CMK (cell line): ENCODE measurements around the gene MAPRE2.
"Not testable (repeated sequence)": the region's sequence is repeated elsewhere in the genome, so short reads cannot be mapped to it uniquely, and the experiment has no call there.

Experiments
- DNase-seq: peaks from one replicate; pipeline ENCODE4 v3.0.0-alpha.2; 2010; ENCODE audit warnings: low read depth

MAPRE2 gene

DNA sequence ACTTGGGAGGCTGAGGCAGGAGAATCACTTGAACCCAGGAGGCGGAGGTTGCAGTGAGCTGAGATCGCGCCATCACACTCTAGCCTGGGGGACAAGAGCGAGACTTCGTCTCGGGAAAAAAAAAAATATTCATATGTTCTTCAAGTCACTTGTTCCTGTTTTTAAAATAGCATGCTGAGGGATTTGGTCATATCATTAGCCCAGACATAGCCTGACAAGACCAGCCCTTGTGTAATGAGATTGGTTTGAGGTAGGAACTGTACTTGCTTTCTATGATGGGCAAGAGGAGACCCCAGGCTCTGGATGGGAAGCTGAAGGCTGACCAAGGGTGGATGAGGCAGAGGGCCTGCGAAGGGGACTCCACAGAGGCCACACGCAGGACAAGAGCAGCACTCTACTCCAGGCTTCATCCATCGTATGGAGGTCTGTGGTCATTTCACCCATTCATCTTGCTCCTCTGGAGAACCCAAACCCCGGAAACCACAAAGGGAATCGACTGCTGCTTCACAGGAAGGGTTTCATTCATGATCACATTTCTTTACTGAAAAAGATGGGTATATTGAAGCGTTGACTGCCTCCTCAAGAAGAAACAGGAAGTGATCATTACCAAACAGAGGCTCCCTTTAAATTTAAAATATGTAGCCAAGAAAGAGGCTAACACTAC is 112.5 kb downstream of the MAPRE2 start:
- DNase-seq, result peak; percentile 27

DNA sequence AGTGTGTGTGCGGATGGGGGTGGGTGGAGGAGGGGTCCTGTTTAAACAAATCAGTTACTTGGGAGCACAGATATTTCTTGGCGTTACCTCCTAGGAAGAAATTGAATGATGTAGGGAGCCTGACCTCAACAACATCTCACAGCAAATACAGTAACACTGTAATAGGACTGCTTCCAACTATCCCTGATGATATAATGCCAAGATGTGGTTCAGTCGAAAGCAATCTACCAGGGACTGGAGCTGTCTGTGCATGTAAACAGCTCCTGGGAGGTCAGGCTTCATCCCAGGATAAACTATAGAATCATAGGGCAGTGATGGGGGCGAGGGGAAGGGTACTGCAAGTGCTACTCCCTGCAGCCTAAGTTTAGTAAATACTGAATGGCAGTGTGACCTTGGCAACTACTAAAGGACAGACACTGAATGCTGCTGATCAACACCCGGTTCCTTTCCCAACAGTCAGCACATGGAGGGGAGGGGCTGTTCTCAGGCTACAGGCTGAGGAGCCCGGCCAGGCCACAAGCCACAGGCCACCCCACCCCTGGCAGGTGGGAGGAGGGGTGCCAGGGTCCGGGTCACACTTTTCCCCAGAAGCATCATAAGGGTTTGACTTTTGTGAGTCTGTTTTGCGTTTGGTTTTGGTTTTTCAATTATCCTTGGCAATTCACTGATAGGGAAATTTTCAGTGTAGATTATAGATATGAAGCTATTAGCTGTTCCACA is 114.3 kb downstream of the MAPRE2 start:
- no peak for DNase-seq

DNA sequence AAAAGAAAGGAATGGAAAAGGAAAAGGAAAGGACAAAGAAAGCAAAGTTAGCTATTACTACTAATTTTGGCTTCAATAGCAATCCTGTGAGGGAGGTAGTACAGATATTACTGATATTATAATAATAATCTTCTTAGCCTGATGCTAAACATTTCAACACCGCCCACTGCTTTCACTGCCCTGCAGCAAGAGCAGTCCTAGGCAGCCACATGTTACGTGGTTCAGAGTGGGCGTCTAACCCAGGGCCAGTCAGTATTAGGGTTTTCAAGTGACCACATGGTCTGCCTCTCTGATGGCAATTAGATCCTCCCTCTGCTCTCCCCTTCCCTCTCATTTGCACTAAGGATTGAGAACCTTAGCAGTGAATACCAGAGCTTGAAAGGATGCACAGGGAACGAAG is 116.0 kb downstream of the MAPRE2 start:
- DNase-seq, result no peak

DNA sequence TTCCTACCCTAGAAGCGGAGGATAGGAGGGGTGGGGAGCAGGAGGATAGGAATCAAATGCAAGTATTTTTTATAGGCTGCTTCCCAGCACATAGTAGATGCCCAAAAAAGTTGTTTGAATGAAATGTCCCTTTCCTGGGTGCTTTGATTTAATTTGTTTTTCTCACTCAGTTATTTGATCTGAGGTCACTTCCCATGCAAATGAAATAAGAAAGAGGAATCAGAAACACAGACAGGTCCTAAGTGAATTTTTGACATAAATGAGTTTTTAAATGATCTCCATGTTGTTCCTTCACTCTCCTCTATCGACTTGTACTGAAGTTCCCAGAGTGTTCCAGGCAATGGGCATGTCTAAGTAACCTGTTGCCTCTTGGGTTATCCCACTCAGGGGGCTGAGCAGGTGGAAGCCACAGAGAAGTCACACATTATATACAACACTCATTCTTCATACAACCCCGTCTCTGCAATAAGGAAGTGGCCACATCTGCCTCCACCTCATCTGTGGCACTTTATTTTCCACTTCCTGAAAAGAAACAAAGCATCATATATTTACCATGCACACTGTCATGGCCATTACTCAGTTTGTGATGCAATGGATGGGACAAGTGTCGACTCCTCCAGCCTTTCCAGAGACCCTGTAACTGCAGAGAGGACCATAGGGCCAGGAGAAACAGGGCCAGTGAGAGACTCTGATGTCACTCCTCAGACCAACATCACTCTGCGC is 117.7 kb downstream of the MAPRE2 start:
- no peak for DNase-seq

DNA sequence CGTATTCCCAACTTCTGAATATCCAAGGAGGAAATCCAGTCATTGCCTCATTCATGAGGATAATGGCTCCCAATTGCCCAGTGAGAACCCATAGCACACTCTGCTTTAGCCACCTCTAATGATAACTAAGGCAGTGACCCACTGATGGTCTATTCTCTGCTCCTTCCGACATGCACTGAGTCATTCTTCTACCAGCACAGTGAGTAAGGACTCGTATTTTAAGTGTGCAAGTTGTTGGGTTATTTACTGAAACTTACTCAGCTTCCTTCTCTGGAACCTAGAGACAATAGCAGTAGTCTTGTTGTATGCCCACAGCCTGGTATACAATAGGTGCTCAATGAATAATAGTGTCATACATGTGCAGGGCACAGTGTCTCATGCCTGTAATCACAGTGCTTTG is 118.6 kb downstream of the MAPRE2 start:
- DNase-seq, result no peak

DNA sequence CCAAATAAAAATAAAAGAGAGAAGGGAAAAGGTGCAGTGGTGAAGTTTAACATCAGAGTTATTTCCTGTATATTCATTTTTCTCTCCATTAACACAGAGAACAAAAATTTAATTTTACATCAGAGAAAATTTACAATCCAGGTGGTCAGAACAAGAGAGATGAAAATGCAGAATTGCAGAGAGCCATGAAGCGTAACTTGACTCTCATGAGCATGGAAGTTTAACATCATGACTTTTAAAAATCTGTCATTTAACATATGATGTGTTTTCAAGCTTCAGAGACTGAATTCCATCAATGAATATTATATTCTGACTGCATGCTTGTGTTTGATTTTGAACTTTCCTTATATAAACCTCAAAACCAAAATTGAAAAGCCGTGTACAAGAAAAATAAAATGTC is 120.3 kb downstream of the MAPRE2 start:
- no peak for DNase-seq

DNA sequence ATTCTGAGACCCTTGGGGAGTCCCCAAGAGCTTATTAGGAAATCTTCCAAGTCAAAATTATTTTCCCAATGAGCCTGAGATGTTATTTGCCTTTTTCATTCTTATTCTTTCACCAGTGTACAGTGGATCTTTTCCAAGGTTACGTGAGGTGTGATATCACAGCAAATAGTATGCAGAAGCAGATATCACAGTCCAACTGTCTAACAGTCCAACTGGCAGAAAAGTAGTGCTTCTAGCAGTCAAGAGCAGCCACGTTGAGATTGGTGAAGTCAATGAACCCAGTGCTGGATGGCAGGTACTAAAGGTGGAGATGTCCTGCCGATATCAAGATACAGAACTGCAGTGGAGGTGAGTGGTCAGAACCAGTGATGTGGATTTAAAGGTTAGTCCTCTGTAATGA is 120.7 kb downstream of the MAPRE2 start:
- no peak for DNase-seq

DNA sequence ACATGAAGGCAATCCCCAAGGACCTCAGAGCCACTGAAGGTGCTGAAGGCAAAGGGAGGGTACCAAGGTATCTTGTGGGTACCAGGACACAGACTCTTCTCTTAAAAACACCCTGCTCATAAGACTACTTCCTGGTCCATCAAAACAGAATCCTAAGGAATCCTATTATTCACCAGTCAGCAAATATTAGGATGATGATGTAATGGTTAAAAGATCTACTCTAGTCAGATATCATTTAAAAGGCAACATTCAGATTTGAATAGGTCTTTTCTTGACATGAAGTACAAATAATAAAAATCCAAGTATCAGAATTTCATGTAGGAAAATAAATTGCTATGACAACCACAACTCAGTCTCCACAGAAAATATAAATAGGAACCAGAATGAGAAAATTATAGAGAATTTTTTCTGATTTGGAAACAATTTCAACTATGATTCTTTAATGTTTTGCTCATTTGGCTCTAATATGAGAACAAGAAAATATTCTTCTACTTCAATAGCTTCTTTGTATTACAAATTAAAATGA is 121.9 kb downstream of the MAPRE2 start:
- no peak for DNase-seq

DNA sequence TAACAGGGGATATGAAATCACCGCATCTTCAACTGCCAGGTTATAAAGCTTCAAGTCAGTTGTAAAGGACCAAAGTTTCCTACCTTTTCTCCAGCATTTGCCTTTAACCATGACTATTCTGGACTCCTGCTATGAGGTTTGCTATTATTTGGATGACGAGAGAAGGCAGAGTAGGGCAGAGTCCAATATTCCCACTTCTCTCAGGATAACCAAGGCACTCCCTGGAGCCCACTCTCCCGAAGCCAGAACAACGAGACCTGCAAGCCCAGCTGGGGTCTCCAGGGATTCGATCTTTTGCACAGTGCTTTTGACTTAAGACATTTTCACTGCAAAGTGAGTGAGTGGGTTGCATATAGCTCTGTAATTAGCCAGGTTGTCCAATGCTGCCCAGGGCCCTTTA is 122.5 kb downstream of the MAPRE2 start:
- DNase-seq, result no peak

DNA sequence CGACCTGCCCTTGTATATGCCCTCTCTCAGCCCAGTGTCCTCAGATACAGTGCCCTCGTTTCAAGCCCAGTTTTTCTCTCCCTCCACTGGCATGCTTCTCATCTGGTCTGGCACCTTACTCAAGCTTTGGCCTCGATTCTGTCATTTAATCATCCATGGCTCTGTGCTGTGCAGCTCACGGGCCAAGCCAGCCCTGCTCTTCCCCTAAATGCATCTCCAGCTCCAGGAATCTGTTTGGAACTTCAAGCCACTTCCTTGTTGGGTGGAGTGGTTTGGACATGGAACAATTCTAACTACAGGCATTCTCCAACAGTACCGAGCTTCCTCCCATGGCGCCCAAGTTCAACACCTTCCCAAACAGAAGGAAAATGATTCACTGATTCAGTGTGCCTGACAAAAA is 122.9 kb downstream of the MAPRE2 start:
- no peak for DNase-seq

DNA sequence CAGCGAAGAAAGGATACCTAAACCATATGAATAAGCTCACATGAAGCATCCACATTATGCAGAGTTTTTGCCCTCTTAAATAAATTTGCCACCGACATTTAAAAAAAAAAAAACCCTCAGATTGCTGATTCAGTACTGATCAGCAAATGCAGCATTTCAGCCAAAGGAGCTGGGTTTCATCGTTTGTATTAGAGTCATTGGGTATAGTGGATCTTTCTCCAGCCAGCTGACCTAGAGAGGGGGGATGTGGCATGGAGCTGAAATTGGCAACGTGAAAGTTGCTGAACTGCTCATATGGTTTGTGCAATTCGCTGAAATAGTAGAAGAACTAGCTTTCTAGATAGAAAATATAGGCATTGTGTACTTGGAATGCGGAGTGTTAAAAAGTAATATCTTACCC is 126.1 kb downstream of the MAPRE2 start:
- no peak for DNase-seq

DNA sequence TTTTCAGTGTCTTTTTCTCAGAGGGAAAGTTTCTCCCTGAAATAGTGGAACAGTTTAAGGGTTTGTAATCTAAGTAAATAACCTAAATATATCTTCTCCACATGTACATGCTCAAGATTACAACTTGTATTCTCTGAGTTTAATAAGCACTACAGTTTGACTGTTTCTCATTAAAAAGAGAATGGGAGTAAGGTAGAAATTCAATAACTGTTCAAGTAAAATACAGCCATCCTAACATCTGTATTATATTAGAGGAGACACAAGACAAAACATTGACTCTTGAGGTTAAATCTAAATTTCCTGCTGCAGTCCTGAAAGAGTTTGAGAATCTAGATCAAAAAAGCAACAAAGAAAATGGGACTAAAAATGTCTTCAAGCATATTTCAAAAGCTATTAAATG is 126.6 kb downstream of the MAPRE2 start:
- DNase-seq, result no peak

DNA sequence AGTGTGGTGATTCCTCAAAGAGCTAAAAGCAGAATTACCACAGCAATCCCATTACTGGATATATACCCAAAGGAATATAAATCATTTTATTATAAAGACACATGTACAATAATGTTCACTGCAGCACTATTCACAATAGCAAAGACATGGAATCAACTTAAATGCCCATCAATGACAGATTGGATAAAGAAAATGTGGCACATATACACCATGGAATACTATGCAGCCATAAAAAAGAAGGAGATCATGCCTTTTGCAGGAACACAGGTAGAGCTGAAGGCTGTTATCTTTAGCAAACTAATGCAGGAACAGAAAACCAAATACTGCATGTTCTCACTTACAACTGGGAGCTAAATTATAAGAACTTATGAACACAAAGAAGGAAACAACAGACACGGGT is 129.1 kb downstream of the MAPRE2 start:
- DNase-seq, result not testable (repeated sequence)

DNA sequence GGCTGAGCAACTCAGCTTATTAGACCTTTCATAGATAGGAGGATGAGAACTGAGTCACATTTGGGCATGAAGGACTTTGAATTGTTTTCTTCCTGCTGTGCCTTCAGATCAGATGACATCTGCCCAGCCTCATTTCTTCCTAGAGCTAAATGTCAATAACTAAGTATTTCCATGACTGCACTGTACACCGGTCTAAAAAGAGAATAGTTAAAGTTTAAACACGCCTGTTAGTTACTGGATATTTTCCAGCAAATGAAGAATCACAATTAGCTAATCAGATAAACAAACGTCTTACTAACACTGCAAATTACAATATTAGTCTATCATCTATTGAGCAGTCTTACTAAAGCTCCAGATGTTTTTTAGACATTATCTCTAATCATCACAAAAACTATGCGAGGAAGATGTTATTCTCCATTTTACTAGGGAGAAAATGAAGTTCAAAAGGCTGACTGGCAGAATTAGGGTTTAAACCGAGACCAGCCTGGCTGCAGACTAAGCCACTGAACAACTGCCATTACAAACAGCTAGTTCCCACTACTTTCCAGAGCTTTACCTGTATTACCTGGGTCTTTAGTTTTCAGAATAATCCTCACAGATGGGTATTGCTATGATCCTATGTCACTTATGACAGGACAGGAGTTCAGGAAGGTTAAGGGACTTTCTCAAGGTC is 130.2 kb downstream of the MAPRE2 start:
- DNase-seq, result no peak

DNA sequence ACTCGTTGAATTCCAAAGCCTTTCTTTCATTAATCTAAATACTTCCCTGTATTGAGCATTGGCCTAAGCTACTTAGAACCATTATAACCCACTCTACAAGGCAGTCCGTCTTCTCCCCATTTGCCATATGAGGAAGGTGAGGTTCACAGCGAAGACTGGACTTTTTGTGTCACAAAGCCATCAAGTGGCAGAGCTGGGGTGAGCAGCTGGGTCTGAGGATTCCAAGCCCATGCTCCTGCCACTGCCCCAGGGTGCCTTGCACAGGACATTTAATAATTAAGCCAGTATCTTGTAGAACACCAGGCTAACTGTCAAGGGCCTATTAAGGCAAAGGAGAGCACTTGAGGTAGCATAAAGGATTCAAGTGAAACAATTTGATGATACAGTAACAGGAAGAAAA is 130.8 kb downstream of the MAPRE2 start:
- no peak for DNase-seq

DNA sequence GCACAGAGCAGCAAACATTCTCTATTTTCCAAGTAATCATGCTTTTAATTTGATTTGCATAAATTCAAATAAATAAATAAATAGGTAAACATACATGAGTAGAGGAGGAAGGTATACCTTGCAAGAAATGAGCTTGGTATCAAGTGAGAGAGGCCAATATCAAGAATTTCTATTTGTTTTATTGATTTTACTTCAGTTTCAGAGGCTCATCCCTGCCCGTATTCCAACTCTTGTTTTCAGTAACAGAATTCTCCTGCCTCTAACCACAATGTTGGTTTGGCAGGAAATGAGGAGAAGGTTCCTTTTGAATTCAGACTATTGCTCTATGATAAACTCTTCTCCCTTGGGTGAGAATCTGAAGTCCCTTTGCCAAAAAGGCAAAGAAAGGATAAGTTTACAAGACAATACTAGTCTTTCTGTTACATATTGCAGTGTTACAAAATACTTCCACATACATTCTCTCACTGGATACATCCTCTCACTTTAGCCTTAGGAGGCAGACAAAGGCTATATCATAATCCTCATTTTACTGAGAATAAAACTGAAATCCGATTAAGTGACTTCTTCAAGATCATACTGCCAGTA is 131.3 kb downstream of the MAPRE2 start:
- DNase-seq, result no peak

DNA sequence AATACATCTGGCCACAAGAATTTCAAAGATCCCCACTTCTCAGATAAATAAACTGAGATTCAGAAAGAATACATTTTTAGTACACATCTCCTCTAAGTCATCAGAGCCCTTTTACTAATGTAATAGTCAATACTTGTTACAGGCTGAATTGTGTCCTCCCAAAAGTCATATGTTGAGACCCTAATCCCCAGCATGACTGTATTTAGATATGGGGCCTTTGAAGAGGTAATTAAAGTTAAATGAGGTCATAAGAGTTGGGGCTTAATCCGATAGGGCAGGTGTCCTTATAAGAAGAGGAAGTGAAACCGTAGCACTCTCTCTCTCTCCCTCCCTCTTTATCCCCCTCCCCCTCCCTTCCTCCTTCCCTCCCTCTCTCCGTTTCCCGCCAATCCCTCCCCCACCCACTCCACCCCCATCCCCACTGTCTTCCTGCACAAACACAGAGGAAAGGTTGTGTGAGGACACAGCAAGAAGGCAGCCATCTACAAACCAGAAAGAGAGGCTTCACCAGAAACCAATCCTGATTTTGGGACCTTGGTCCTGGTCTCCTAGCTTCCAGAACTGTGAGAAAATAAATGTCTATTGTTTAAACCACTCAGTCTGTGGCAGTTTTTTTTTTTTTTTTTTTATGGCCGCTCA is 133.0 kb downstream of the MAPRE2 start:
- peak; percentile 30 for DNase-seq

DNA sequence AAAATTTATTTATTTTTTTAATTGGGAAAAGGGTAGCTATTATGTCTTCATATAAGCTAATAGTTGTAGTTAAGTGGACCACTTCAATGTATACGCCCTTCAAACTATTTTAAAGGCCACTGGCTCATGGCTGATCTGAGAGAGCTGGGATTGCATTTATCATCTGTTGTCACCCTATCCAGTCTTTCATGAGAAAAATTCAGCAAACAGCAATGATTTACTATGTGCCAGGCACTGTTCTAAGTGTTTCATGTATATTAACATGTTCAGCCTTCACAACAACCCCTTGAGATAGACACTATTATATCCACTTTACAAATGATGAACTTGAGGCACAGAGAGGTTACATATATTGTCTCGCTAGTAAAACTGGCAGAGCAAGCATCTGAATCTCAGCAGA is 133.5 kb downstream of the MAPRE2 start:
- no peak for DNase-seq

DNA sequence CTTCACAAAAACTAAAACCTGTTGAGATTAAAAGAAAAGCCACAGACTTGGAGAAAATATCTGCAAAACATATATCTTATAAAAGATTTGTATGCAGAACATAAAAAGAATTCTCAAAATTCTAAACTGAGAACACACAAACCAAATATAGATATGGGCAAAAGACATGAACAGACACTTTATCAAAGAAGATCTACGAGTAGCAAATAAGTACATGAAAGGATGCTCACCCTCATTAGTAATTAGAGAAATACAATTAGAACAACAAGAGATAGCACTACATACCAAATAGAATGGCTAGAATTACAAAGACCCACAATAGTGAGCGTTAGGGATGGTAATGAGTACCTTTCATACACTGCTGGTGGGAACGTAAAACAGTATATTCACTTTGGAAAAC is 135.7 kb downstream of the MAPRE2 start:
- no peak for DNase-seq

DNA sequence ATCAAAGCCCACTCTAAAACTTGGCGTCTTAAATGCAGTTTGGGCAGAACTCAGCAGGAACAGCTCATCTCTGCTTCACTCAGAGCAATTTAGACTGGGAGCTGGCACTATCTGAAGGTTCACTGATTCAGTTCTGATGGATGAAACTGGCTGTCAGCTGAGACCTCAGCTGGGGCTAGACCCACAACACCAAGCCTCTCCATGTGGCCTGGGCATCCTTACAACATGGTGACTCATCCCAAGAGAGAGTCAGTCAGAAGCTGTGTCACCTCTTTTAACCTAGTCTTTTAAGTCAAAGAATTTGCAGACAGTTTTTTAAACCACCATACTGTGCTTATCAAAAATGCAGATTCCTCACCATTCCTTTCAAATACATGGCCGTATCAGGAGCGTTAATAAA is 137.0 kb downstream of the MAPRE2 start:
- no peak for DNase-seq

DNA sequence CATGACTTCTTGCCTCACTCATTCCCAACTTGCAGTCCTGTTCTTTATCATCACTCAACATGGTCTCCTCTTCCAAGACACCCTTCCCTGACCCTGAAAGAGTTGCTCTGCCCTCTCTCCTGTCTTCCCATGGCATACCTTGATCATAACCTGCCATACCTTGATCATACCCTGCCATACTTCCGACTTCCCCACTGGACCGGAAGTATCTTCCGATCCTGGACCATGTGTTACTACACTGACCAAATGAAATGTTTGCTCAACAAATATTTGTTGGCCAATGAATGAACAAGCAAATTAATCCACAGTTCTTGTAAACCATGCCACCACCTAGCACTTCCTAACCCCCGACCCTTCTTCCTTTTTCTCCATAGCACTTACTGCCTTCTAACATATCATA is 138.7 kb downstream of the MAPRE2 start:
- DNase-seq, result no peak

DNA sequence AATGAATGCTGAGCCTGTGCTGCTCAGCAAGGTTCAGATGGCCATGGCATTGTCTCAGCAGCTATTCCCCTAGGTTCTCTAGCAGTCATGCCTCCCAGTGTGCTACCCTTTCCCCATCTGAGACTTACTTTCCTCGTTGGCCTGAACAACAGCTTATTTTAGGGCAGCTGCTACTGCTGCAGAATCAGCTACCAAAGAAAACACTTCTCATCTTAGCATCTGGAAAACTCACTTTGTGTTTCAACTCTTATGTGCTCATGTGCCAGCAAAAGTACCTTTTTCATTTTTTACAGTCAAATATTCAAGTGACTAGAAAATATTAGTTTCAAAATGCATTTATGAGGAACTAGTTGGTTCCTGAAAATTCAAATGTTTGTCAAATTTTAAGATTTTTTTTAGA is 139.2 kb downstream of the MAPRE2 start:
- no peak for DNase-seq
